Measurements from ENCODE around the gene USP6. TPM values are rescaled to one million over a fixed set of nuclear protein-coding genes. Genes with fewer than 3 reads are reported as not detected.
A peak's percentile ranks its signal among the peaks of the same experiment; 100 is the strongest.

USP6 gene
- total RNA-seq, 2 donors from 2014 or later: 0.13 TPM; not detected in 1

GRCh38 chr17:5182597-5183409 is 67.0 kb downstream of the USP6 start:
- intact Hi-C loops (cut with DNase I): no loop called here

DNA sequence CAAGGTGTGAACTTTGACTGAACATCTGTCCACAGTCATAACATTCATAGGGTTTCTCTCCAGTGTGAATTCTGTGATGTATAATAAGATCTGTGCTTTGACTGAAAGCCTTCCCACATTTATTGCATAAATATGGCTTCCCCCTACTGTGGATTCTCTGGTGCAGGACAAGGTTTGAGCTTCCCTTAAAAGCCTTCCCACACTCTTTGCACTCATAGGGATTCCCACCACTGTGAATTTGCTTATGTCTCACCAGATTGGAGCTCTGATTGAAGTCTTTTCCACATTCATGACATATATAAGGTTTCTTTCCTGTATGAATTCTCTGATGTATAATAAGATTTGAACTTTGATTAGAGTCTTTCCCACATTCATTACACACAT is 67.6 kb downstream of the USP6 start:
- no peak overlapping the region for H3K4me3 ChIP-seq
- H3K27me3 ChIP-seq: no peaks in the 10 kb centered on the region
- intact Hi-C loops (cut with DNase I): no loop called here
- H3K9me3 ChIP-seq: peaks cover 37% of the 10 kb centered on the region
- no peak for DNase-seq
- no peaks in the 10 kb centered on the region for H3K4me1 ChIP-seq
- no peak overlapping the region for H3K9ac ChIP-seq (ENCODE audit: low read depth in 2 of 2, low read length in 2 of 2)
- no peaks in the 10 kb centered on the region for H3K36me3 ChIP-seq
- TF ChIP-seq, protein P1, sequence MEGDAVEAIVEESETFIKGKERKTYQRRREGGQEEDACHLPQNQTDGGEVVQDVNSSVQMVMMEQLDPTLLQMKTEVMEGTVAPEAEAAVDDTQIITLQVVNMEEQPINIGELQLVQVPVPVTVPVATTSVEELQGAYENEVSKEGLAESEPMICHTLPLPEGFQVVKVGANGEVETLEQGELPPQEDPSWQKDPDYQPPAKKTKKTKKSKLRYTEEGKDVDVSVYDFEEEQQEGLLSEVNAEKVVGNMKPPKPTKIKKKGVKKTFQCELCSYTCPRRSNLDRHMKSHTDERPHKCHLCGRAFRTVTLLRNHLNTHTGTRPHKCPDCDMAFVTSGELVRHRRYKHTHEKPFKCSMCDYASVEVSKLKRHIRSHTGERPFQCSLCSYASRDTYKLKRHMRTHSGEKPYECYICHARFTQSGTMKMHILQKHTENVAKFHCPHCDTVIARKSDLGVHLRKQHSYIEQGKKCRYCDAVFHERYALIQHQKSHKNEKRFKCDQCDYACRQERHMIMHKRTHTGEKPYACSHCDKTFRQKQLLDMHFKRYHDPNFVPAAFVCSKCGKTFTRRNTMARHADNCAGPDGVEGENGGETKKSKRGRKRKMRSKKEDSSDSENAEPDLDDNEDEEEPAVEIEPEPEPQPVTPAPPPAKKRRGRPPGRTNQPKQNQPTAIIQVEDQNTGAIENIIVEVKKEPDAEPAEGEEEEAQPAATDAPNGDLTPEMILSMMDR (IDR thresholded peaks at IDR 0.05): no peak
- H3K27ac ChIP-seq: no peak overlapping the region

More at GRCh38 chr17:5182597-5183409, 67.0 kb downstream of the USP6 start:
- no peak overlapping the region for H3K27ac ChIP-seq
- no peaks in the 10 kb centered on the region for H3K27me3 ChIP-seq
- no peak overlapping the region for H3K9ac ChIP-seq (ENCODE audit: low read depth in 2 of 2, low read length in 2 of 2)
- TF ChIP-seq, protein P1 (IDR thresholded peaks at IDR 0.05): no peak
- no peaks in the 10 kb centered on the region for H3K4me1 ChIP-seq
- H3K36me3 ChIP-seq: no peaks in the 10 kb centered on the region
- DNase-seq: no peak
- peaks cover 37% of the 10 kb centered on the region for H3K9me3 ChIP-seq
- no peak overlapping the region for H3K4me3 ChIP-seq

- H3K36me3 ChIP-seq: no peaks in the 10 kb centered on the region
- TF ChIP-seq, protein P1 (IDR thresholded peaks at IDR 0.05): no peak
- DNase-seq: no peak
- no peak overlapping the region for H3K4me3 ChIP-seq
- no peak overlapping the region for H3K9ac ChIP-seq (ENCODE audit: low read depth in 2 of 2, low read length in 2 of 2)
- H3K4me1 ChIP-seq: no peaks in the 10 kb centered on the region
- no peak overlapping the region for H3K27ac ChIP-seq
- H3K9me3 ChIP-seq: peaks cover 37% of the 10 kb centered on the region
- H3K27me3 ChIP-seq: no peaks in the 10 kb centered on the region
- intact Hi-C loops (cut with DNase I): no loop called here
These were observed 68.5 kb downstream of the USP6 start for GRCh38 chr17:5184288-5184687.

DNA sequence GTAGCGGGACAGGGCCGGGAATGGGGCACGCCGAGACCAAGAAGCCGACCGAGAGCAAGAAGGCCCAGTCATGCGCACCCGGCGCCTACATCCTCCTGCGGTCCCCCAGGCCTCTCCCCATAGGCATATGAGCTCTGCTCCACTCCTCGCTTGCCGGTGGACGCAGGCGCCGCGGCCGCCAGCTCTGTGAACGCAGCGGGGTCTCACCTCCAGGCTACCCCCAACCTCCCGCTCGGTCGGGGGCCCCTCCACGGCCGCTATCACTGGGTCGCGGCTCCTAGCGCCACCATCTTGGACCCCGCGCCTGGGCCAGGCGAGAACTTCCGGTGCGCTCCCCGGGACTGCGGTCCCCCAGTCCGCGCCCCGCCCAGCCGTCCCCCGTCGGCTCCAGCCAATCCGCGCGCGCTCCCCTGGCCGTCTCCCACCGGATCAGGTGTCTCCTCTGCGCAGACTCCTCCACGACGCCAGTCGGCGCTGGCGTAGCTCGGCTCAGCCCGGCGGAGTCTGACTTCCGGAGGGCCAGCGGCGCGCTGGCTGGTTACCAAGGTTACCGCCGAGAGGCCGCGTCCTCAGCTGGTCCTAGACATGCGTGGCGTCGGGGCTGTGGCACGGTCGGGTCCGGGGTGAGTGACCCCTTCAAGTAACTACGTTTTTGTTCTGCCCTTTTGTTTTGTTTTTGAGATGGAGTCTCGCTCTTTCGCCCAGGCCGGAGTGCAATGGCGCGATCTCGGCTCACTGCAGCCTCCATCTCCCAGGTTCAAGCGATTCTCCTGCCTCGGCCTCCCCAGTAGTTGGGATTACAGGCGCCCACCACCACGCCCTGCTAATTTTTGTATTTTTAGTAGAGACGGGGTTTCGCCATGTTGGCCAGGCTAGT is 75.9 kb downstream of the USP6 start, which contains the start of gene ZNF594:
TSS of gene ZNF594 (minus strand) at position 328 of the 877 bp plus-strand sequence. CDS start 7,612 bp downstream, outside the sequence.
- Histone ChIP-seq H3K4me1 (no peaks in the 10 kb centered on the region), H3K36me3 (no peaks in the 10 kb centered on the region), H3K9me3 (no peaks in the 10 kb centered on the region), H3K9ac (ENCODE audit: low read depth in 2 of 2, low read length in 2 of 2) (peak within 1 kb of the TSS; percentile 63 to 97), H3K27me3 (no peaks in the 10 kb centered on the region), H3K27ac (peak within 1 kb of the TSS; percentile 66), H3K4me3 (peak within 1 kb of the TSS; percentile 89)
- peak; percentile 97 for DNase-seq
- intact Hi-C loops (cut with DNase I): loop anchor here (5.0 kb wide), 1 partner anchor 79 kb away; the partner anchor contains the start of gene ZNF232
- TF ChIP-seq, protein P1 (IDR thresholded peaks at IDR 0.05): peak; percentile 64

DNA sequence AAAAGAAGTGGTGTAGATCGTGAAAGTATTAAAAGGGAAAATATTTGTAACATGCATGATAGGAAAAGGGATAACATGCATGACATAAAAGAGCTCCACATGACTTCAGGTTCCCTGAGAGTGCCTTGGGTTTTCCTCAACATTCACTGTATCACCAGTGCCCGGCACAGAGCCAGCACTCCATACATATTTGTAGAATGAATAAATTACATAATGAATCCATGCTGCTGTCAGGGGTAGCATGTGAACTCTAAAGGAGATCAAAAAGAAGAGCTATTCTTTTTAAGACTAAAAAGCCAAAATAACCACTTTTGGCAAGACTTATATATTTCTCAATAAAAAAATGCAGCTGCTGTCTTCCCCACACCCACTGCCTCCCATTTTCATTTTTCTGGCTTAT is 78.5 kb downstream of the USP6 start:
- DNase-seq: no peak
- TF ChIP-seq, protein P1 (IDR thresholded peaks at IDR 0.05): no peak
- Histone ChIP-seq H3K4me3 (no peak overlapping the region), H3K4me1 (no peaks in the 10 kb centered on the region), H3K27me3 (no peaks in the 10 kb centered on the region), H3K9me3 (no peaks in the 10 kb centered on the region), H3K9ac (ENCODE audit: low read depth in 2 of 2, low read length in 2 of 2) (no peak overlapping the region), H3K27ac (no peak overlapping the region), H3K36me3 (no peaks in the 10 kb centered on the region)
- intact Hi-C loops (cut with DNase I): loop anchor here (5.0 kb wide), 1 partner anchor 82 kb away; the partner anchor contains the start of gene ZNF232

Data from colonic mucosa (tissue), 4 donors.